GM19025 (cell line): ENCODE data around the gene NPB.

Experiments used
- ATAC-seq: cut with Tn5 transposase; IDR thresholded peaks from one replicate; pipeline ENCODE4 v1.9.1; 2021; ENCODE audit warnings: mild to moderate bottlenecking, low read depth, moderate library complexity; ENCODE audit not compliant: unreplicated experiment

Gene NPB

GRCh38 chr17:81934850-81935708 lies 33.0 kb downstream of the NPB start:
- ATAC-seq, result no peak

- no peak for ATAC-seq
Measured at GRCh38 chr17:81935709-81936084, 33.7 kb downstream of the NPB start.

- ATAC-seq, result no peak
Measured at GRCh38 chr17:81939218-81939617, 37.2 kb downstream of the NPB start.

- ATAC-seq, result no peak
Measured at GRCh38 chr17:81939881-81940385, 37.9 kb downstream of the NPB start.

- ATAC-seq, result no peak
Measured at GRCh38 chr17:81940538-81941483, 38.8 kb downstream of the NPB start.

- ATAC-seq, result no peak
Measured at GRCh38 chr17:81941484-81942166, 39.6 kb downstream of the NPB start.

GRCh38 chr17:81942167-81942553 lies 40.1 kb downstream of the NPB start:
- ATAC-seq, result no peak

GRCh38 chr17:81944858-81945257 lies 42.8 kb downstream of the NPB start:
- no peak for ATAC-seq

DNA sequence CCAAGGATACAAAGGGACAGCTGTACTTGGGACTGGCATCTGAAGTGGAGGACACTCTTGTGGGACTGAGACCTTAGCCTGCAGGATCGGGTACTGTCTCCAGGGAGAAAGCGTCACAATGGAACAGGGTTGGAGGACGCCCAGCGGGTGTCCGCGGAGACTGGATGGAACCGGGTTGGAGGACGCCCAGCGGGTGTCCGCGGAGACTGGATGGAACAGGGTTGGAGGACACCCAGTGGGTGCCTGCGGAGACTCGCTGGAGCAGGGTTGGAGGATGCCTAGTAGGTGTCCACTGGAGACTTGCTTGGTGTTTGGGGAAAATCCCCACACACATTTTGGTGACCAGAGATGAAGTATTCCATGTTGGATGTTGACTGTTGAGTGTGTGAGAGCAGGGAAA lies 45.2 kb downstream of the NPB start, which contains the start of gene MYADML2:
Gene MYADML2, minus strand, starts transcription at position 45 of the 400 bp plus-strand sequence. CDS start 5,492 bp downstream, outside the sequence.
- no peak for ATAC-seq

DNA sequence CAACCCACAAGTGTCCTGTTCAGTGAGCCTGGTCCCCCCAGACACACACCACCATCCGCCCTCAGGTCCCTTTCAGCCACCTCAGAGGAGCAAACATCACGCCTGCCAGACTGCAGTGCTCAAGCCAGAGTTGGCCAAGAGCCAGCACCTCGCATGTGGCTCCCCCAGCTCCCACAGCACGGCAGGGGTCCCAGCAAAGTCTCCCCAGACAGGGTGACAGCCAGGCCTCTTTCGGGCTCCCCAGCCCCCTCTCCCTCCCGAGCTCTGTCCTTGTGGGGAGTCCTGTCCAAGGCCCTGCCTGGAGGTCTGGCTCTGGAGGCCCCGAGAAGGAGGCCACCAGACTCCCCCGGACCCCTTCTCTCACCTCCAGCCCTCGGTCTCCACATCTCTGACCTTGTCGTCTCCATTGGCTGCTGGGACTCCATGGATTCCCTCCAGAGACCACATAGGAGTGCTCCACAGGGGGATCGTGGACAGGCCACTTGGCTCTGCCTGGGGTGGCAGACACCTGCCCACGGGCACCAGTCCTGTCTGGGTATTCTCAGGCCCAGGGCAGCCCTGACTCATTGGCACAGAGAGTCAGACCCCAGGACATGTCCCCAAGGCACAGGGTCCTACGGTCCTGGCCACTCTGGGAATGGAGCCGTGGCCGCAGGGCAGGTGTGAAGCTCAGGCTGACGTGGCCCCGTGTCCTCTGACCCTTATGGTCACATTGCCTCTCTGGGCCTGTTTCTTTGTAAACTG lies 46.8 kb downstream of the NPB start:
- no peak for ATAC-seq

DNA sequence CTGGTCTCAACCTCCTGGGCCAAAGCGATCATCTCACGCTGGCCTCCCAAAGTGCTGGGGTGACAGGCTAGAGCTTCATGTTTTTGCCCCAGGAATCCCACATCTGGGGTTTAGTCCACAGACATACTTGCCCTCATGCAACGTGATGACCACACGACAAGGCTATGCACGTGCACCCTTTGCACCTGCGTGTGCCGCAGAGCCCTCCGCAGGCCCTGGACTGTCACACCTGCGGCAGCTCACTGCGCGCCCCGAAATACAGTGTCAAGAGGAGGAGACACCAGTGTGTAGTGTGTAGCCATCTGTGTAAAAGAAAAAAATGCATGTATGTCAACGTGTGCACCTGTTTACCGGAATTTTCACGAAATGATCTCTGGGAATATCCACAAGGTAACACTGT lies 48.5 kb downstream of the NPB start:
- ATAC-seq, result no peak

GRCh38 chr17:81951785-81952684 lies 50.0 kb downstream of the NPB start:
- ATAC-seq, result no peak
